HG02943 (cell line): ENCODE results near the gene TCAF1.

Source experiments
- ATAC-seq: cut with Tn5 transposase; IDR thresholded peaks from one replicate; pipeline ENCODE4 v1.9.1; 2021; ENCODE audit warnings: mild to moderate bottlenecking, low read depth, moderate library complexity; ENCODE audit not compliant: unreplicated experiment

The TCAF1 gene

DNA sequence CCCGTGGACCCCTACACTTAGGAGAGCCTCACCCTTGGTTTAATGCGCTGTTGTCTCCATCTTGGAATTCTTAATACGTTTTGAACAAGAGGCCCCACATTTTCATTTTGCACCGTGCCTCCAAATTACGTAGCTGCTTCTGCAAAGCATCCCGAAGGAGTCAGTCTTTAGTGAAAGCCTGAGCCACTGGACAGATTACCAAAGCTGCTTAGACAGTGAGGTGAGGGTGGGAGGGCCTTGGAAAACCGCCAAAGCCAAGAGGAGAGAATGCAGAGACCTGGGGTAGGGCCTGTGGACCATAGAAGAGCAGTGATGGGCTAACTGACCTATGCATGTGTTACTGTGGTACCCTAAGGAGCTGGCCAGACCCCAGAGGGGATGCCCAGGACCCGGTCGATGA, 4.2 kb upstream of the TCAF1 start:
- no peak for ATAC-seq

DNA sequence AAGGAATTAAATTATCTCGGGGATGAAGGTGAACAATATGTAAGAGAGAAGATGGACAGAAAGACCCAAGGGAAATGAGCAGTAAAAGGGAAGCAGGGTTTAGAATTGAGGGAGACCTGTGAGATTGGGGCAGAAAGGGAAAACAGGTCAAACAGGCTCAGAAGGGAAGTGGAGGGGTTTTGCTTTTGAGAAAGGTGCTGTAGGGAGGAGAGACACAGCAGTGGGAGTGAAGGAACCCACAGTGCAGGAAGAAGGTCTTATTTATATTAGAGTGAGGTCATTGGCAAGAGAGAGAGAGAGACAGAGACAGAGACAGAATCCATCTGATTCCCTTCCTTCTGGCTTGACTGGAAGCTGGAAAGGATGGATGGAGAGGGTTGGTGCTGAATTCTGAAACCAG, 3.5 kb upstream of the TCAF1 start:
- no peak for ATAC-seq

DNA sequence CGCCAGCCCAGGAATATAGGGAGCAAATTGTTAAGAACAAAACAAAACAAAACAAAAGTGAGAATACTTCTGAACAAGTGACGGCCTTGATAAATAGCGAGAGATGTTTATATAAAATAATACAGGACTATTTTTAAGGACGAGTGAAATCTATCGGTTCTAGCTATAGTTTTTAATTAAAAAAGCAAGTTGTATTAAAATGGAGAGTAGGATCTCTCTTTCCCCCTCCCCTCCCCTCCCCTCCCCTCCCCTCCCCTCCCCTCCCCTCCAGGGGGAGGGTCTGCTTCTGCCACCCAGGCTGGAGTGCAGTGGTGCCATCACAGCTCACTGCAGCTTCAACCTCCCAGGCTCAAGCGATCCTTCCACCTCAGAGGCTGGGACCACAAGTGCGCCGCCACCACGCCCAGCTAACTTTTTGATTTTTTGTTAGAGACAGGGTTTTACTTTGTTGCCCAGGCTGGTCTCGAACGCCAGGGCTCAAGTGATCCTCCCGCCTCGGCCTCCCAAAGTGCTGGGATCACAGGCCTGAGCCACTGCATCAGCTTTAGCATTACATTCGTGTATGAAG, 440 bp upstream of the TCAF1 start:
- ATAC-seq = no peak

DNA sequence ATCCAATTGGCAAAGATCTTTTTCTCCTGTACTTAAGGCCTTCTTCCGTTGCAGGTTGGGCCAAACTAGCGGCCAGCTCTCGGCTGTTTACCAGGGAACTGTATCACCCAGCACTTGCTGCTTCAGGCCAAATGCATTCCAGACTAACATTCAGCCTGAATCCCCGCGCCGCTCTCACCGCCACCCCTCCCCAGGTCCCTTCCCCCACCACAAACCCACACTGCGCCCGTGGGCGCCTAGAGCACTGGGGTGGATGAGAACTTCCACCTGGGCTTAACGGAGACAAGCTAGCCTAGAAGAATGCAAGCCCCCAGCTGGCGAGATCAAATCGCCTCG, 676 bp downstream of the TCAF1 start:
- ATAC-seq = no peak

DNA sequence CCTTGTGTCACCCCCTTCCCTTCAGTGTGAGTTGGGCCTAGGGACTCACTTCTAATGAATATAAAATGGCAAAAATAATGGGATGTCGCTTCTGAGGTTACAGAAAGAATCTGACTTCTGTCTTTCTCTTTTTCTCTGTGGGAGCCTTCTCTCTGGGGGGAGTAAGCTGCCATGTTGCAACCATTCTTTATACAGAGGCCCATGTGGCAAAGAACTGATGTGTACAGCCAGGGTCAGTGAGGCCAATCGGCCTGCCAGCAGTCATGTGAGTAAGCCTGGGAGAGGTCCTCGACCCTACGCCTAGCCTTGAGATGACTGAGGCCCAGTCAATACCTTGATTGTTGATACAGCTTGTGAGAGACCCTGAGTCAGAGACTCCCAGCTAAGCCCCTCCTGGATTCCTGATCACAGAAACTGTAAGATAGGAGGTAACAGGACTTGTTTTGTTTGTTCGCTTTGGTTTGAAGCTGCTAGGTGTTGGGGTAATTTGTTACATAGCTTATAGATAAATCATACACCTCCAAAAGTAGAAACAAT, 1.7 kb downstream of the TCAF1 start:
- ATAC-seq = no peak

DNA sequence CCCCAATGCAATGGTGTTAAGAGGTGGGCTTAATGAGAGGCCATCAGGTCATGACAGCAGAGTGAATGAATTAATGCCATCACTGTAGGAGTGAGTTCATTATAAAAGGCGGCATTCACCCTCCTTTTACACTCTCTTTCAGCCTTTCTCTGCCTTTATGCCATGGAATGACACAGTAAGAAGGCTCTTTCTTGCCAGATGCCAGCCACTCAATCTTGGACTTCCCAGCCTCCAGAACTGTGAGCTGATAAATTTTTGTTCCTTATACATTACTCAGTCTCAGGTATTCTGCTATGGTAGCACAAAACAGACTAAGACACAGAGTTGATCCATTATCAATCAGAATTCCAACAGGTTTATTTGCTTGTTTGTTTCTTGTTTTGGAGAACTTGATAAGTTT, 3.2 kb downstream of the TCAF1 start:
- ATAC-seq = no peak

DNA sequence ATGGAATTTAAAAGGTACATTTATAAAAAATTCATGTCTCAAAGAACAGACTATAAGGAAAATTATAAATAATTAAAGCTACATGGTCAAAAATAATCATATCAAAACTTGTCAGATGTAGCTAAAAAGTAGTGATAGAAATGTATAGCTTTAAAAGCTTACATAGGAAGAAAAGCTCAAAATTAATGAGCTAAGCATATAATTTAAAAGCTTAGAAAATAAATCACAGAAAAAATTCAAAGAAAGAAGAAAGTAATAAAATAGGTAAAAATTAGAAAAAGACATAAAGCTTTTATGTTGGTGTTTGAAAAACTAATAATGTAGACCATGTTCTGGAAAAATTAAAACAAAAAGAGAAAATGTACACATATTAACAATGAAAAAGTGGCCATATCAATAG, 5.3 kb downstream of the TCAF1 start:
- no peak for ATAC-seq

DNA sequence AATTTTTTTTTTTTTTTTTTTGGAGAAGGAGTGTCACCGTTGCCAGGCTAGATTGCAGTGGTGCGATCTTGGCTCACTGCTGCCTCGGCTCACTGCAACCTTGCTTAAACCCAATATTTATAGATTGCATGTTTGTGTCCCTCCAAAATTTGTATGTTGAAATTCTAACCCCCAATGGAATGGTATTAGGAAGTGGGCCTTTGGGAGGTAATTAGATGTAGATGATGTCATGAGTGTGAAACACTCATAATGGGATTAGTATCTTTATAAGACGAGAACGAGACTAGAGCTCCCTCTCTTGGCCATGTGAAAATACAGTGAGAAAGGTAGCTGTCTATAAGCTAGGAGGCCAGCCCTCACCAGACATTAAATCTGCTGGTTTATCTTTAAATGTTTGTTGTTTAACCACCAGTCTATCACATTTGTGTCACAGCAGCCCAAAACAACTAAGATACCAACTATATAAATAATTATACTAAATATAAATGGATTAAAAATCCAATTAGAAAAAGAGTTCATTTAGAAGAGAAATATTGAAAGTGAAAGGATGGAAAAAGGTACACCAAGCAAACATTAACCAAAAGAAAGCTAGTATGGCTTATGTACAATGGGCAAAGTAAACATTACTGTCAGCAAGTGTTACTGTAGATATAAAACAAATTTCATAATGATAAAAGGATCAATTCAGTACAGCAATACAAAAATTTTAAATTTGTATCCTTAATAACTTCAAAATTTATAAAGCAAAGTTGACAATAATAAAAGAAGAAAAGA, 9.3 kb downstream of the TCAF1 start:
- ATAC-seq = peak; percentile 96

DNA sequence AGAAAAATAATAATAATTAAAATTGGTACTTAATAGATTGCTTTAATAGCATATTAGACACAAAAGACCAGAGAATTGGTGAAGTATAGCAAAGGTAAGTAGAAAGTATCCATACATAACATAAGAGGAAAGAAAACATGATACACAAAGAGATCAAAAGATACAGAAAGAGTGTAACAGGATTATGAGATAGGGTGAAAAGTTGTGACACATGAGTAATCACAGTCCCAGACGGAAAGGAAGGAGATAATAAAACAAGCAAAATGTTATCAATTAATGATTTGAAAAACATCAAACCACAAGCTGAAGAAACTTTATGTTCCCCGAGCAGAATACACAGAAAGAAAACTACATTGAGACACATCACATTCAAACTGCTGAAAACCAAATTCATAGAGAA, 10.5 kb downstream of the TCAF1 start:
- no peak for ATAC-seq

DNA sequence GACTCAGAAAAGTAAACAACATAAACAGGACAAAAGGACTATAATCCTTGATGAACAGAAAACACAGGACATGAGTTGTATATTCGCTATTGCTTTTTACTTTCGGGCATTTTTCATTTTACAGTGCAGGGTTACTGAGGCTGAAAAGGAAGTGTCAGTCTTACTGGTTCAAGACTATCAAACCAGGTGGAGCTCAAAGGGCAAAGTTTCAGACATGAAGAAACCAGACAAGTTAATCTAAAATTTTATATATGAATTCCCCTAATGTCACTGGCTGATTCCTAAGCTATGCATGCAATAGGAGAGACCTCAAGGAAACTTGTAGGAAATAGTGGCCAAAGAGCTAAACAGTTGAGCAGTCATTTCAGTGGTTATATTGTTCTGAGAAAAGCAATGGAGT, 11.4 kb downstream of the TCAF1 start:
- ATAC-seq = no peak

DNA sequence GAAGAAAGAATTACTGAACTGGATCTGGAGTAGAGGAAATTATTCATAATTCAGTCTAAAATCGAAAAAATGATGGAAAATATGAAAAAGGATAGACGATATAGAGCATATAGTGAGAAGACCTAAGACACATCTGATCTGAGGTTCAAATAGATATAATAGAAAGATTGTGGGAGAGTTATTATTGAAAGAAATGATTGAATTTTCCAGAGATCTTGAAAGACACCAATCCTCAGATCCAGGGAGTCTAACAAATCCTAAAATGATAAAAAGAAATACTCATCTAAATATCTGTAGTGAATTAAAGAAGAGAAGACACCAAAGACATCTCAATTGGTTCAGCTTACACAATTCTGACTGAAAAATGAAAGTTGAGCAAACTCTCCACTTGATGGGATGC, 12.9 kb downstream of the TCAF1 start:
- ATAC-seq = no peak

DNA sequence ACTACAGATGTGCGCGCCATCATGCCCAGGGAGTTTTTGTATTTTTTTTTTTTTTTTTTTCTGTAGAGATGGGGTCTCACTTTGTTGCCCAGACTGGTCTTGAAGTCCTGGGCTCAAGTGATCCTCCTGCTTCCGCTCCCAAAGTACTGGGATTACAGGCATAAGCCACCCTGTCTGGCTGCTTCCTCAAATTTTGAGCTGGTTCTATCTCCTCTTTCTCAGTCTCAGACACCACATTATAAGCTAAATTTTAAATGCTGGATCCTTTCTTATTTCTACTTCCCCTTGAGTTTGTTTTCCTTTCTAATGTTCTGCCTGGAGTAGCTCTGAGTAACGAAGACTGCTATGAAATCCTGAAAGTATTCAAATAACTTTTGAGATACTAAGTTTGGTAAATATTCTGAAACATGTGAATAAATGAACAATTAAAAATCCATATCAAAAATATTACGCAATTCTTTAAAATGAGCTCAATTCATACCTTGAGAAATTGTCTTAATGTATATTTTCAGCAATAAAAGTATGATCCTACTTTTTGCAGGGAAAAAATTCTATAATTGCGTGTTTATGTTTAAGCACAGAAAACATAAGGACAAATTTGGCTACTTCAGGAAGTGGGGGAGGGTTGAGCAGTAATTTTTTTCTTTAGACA, 15.0 kb downstream of the TCAF1 start:
- ATAC-seq = no peak

DNA sequence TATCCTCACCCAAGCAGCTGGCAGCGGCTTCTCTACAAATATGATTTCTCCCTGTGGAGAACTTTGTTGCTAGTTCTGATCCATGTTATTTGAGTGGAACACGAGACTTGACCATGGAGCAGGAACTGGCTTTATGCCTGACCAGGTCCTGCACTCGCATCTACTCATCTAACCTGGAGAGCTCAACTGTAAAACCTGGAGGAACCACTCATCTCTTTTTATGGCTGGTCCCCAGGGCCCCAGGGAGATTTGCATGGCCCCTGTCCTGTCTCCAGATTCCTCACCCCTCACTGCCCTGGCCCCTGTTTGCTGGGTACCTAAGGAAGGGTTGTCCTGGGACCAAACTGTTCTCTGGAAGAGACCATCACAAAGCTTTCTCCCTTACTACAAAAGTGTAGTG, 16.0 kb downstream of the TCAF1 start:
- no peak for ATAC-seq

DNA sequence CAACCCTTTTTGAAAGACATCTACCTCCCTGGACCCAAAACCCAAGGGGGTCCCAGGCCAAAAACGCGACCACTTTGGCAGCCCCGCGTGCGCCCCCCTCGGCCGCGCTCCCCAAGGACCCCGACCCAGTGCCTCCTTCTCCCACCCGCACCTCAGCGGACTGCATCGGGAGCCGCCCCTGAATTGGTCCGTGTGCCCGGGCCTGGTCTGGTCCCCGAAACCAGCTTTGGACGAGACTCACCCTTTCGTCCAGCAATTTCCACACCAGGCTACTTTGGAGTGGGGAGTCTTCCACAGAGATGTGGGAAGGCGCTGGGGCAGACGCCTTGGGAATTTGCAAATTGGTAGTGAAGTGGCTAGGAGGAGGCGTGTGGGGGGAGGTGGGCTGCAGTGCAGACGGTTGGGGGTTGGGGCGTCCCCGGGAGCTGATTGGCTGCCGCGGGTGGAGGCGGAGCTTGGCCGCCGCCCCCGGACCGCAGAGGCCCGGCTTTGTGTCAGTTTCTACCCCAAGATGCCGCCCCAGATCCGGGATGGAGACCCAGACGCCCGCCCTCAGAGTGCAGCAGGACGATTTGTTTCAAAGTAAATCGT, 16.9 kb downstream of the TCAF1 start:
- ATAC-seq = peak; percentile 69

DNA sequence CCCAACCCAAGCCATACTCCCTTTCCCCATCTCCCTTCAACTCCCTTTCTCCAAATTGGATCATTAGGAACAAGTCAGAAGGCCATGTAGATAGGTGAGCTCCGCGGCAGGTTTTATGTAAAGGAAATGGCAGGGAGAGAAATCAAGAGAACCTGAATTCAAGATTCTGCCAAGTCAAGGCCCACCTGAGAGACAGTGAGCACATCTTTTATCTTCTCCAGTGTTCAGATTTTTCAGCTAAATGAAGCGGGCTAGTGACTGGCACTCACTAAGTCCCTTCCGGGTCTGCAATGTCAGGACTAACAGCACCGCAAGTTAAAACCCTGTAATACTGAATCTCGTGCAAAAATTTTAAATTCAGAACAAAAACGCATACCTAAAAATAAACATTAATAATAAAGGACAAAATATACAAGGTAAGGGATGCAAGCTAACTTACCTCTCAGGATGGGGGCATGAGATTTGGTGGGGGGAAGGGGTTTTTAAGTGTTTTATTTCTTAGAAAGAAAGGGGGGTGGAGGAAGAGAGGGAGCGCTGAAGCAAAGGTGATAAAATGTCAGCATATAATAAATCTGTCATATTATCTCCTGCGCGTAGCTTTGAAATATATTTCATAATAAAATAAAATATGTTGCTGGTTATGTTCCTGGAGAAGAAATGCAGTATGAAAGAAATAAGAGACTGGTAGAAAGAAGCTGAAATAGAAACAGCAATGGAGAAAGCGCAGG, 17.6 kb downstream of the TCAF1 start:
- ATAC-seq = no peak

DNA sequence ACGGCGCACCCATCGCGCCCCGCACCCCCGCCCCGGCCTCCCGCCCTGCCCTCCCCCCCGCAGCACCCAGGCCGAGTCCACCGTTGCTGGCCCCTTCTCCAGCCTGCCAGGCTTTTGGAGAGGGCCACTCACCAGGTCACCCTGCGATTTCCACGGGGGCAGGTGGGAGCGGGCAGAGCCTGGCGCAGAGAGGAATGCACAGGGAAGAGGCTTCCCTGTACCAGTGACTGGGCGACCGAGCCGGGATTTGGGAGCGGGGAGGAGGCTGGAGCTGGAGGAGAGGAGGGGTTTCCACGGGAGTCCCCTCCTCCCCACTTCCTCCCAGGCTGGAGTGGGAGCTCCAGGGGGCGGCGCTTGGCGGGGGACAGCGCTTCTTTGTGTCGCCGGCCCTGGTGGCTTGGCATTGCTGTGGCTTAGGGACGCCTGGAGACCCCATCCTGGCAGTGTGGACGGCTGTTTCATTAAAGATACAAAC, 19.3 kb downstream of the TCAF1 start:
- no peak for ATAC-seq

DNA sequence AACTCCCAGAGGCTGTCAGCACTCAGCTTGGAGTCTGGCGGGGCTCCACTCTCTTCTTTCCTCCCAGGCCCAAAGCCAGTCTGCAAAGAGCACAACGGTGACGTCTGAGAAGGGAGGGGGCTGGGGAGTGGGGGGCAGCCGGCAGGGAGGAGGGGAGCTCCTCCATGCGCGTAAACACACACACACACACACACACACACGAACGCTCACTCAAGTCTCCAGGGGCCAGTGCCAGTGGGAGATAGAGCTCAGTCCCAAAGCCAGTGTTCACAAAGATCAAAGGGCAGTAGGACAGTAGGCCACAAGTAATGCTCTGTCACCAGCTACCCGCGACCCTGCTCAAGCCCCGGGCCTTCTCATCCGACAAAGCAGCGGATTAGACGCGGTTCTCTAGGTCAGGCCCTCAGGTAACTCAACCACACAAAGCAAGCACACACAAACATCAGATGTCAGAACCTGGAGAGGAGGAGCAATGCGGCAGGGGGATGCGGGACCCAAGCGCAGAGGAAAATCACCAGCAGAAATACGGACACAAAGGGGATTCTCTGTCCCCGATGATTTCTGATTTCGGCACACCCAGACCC, 19.9 kb downstream of the TCAF1 start:
- ATAC-seq = no peak

DNA sequence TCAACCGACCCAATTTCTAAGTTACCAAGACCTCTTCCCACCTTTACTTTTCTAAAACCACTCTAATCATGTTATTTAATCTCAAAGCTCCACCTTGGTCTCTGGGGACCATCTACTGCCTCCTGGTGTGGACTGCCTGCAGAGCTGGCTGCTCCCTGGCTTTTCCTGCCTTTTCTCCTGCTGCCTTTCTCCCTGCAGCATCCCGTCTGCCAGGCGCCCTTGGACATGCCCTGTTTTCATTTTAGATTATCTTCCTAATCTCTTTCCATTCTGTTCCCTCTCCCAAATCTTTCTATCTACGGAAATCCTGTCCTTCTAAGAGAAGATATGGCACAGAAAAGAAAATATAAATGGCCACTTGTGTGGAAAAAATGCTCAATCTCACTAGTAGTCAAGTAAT, 23.1 kb downstream of the TCAF1 start:
- ATAC-seq = no peak

DNA sequence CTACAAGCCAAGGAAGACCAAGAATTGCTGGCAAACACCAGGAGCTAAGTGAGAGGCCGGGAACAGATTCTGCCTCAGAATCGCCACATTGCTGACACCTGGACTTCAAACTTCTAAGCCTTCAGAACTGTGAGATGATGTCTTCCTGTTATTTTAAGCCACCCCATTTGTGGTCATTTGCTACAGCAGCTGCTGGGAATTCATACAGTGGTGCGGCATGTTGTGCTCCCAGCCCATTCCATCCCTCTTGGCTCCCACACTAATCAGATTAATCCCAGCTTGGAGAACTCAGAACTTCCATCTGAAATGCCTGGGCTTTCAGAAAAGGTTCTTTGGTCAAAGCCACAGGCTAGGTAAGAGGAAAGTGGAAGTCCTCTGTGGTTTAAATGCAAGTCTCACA, 24.9 kb downstream of the TCAF1 start:
- no peak for ATAC-seq

DNA sequence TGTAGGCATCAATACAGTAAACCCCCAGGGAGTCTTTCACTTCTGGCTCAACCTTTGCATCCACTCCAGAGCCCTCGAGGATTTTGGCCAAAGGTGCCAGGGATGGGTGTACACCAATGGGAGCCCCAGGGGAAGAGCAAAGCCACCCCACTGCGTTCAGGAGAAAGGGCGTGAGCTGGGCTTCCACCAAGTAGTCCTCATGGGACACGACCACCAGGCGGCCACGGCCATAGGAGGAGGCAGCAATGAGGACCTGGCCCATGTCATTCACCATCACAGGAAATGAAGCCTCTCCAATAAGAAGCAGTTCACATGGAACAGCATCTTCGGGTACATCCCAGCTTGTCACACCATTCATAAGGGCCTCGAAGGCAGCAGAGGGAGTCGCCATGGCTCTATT, 25.8 kb downstream of the TCAF1 start:
- no peak for ATAC-seq
